GM21528 (cell line): Measurements from ENCODE around the gene MSH3.
"Not testable (repeated sequence)": the region's sequence is repeated elsewhere in the genome, so short reads cannot be mapped to it uniquely, and the experiment has no call there.

ENCODE experiments used
- ATAC-seq: cut with Tn5 transposase; IDR thresholded peaks from one replicate; pipeline ENCODE4 v1.9.1; 2021; ENCODE audit warnings: mild to moderate bottlenecking, moderate library complexity; ENCODE audit not compliant: unreplicated experiment, low FRiP score

MSH3 gene

GRCh38 chr5:80784451-80784850 lies 130.0 kb downstream of the MSH3 start:
- ATAC-seq = no peak

GRCh38 chr5:80789319-80790016 lies 135.0 kb downstream of the MSH3 start:
- ATAC-seq = not testable (repeated sequence)

- ATAC-seq = no peak
Observed at GRCh38 chr5:80790698-80791097, 136.2 kb downstream of the MSH3 start.

GRCh38 chr5:80793354-80793753 lies 138.9 kb downstream of the MSH3 start:
- ATAC-seq = no peak

- no peak for ATAC-seq
Observed at GRCh38 chr5:80796846-80797245, 142.4 kb downstream of the MSH3 start.

GRCh38 chr5:80797428-80798024 lies 143.1 kb downstream of the MSH3 start:
- ATAC-seq = no peak

- ATAC-seq = no peak
Observed at GRCh38 chr5:80798166-80798565, 143.7 kb downstream of the MSH3 start.

- ATAC-seq = no peak
Observed at GRCh38 chr5:80798633-80799032, 144.2 kb downstream of the MSH3 start.

GRCh38 chr5:80799041-80799440 lies 144.6 kb downstream of the MSH3 start:
- no peak for ATAC-seq

GRCh38 chr5:80799573-80799972 lies 145.1 kb downstream of the MSH3 start:
- no peak for ATAC-seq

GRCh38 chr5:80804332-80804731 lies 149.9 kb downstream of the MSH3 start:
- ATAC-seq = no peak

GRCh38 chr5:80805038-80805437 lies 150.6 kb downstream of the MSH3 start:
- no peak for ATAC-seq

GRCh38 chr5:80806929-80807328 lies 152.5 kb downstream of the MSH3 start:
- no peak for ATAC-seq

- ATAC-seq = no peak
Observed at GRCh38 chr5:80809451-80809850, 155.0 kb downstream of the MSH3 start.

GRCh38 chr5:80810425-80810824 lies 156.0 kb downstream of the MSH3 start:
- no peak for ATAC-seq

- ATAC-seq = no peak
Observed at GRCh38 chr5:80816590-80816989, 162.1 kb downstream of the MSH3 start.

- ATAC-seq = no peak
Observed at GRCh38 chr5:80820685-80821084, 166.2 kb downstream of the MSH3 start.

- ATAC-seq = no peak
Observed at GRCh38 chr5:80822640-80823039, 168.2 kb downstream of the MSH3 start.

- not testable (repeated sequence) for ATAC-seq
Observed at GRCh38 chr5:80824159-80824558, 169.7 kb downstream of the MSH3 start.

GRCh38 chr5:80825786-80826460 lies 171.5 kb downstream of the MSH3 start:
- ATAC-seq = no peak

GRCh38 chr5:80834710-80835109 lies 180.3 kb downstream of the MSH3 start:
- no peak for ATAC-seq

GRCh38 chr5:80835128-80835527 lies 180.7 kb downstream of the MSH3 start:
- ATAC-seq = no peak
